Measurements from ENCODE around the gene EMB. TPM values are rescaled to one million over a fixed set of nuclear protein-coding genes. Genes with fewer than 3 reads are reported as not detected.
"Not testable (repeated sequence)": the region's sequence is repeated elsewhere in the genome, so short reads cannot be mapped to it uniquely, and the experiment has no call there.

EMB gene
- total and polyA plus RNA-seq, 2 experiments from 2014 or later = 24.6 to 40.0 TPM

DNA sequence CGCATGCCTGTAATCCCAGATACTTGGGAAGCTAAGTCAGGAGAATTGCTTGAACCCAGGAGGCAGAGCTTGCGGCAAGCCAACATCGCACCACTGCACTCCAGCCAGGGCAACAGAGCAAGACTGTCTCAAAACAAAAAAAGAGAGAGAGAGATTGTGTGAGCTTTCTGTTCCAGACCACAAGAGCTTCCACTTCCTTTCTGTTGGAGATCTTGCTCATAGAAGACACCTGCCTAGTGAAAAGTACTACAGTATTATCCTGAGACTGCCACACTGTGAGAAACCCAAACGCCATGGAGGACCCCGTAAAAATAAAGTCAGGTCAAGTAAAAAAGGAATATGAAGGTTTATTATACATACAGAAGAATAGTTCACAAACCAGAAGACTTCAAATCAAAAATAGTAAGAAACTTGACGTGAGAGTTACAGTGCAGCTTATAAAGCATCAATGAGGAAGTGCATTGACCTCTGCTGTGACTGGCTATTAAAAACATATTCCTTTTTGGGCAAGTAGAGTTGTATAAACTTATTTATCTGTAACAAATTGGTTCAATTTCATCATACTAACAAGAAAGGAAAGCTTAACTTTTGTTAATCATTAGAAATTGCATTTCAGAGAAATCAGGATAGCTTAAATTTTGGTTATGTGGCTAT lies 4.3 kb upstream of the EMB start:
- H3K4me3 Mint-ChIP-seq = no peak overlapping the region
- H3K27ac Mint-ChIP-seq = no peak overlapping the region
- no peaks in the 10 kb centered on the region for H3K27me3 ChIP-seq (ENCODE audit: insufficient read depth)
- H3K4me1 Mint-ChIP-seq = peaks cover 12% of the 10 kb centered on the region; the same call in 2 of the 3 replicates
- H3K36me3 Mint-ChIP-seq (ENCODE audit: low read depth) = no peaks in the 10 kb centered on the region; the same call in 2 of the 3 replicates
- H3K27me3 Mint-ChIP-seq (ENCODE audit: insufficient read depth, low read depth, poor library complexity) = peaks cover 6% of the 10 kb centered on the region
- peaks cover 3% of the 10 kb centered on the region; the same call in 1 of the 2 replicates for H3K9me2 ChIP-seq (ENCODE audit: insufficient read depth)
- H3K79me2 ChIP-seq (replicated peaks; ENCODE audit: insufficient read depth) = no peaks in the 10 kb centered on the region
- H2AFZ ChIP-seq = no peak overlapping the region
- peaks cover 10% of the 10 kb centered on the region for H3K9me3 Mint-ChIP-seq
- H3K4me1 ChIP-seq (ENCODE audit: insufficient read depth) = peaks cover 3% of the 10 kb centered on the region; the same call in 1 of the 2 replicates
- no peak overlapping the region for H3K4me3 ChIP-seq
- ATAC-seq = no peak
- H3F3A ChIP-seq (replicated peaks; ENCODE audit: low read depth) = no peaks in the 10 kb centered on the region
- TF ChIP-seq EZH2phosphoT487 (IDR thresholded peaks at IDR 0.05; ENCODE audit: unreplicated experiment) = no peak
- TF ChIP-seq, protein P1, sequence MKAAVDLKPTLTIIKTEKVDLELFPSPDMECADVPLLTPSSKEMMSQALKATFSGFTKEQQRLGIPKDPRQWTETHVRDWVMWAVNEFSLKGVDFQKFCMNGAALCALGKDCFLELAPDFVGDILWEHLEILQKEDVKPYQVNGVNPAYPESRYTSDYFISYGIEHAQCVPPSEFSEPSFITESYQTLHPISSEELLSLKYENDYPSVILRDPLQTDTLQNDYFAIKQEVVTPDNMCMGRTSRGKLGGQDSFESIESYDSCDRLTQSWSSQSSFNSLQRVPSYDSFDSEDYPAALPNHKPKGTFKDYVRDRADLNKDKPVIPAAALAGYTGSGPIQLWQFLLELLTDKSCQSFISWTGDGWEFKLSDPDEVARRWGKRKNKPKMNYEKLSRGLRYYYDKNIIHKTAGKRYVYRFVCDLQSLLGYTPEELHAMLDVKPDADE (IDR thresholded peaks at IDR 0.05) = no peak
- TF ChIP-seq STAT1 (IDR thresholded peaks at IDR 0.05; ENCODE audit: unreplicated experiment) = no peak
- TF ChIP-seq ZNF331 (CRISPR knock-in tag; IDR thresholded peaks at IDR 0.05; ENCODE audit: low read depth) = no peak
- no peak for TF ChIP-seq ZNF114 (CRISPR knock-in tag; IDR thresholded peaks at IDR 0.05)
- no peak for TF ChIP-seq POLR2AphosphoS5 (IDR thresholded peaks at IDR 0.05; ENCODE audit: low read depth)
- TF ChIP-seq, protein P2, sequence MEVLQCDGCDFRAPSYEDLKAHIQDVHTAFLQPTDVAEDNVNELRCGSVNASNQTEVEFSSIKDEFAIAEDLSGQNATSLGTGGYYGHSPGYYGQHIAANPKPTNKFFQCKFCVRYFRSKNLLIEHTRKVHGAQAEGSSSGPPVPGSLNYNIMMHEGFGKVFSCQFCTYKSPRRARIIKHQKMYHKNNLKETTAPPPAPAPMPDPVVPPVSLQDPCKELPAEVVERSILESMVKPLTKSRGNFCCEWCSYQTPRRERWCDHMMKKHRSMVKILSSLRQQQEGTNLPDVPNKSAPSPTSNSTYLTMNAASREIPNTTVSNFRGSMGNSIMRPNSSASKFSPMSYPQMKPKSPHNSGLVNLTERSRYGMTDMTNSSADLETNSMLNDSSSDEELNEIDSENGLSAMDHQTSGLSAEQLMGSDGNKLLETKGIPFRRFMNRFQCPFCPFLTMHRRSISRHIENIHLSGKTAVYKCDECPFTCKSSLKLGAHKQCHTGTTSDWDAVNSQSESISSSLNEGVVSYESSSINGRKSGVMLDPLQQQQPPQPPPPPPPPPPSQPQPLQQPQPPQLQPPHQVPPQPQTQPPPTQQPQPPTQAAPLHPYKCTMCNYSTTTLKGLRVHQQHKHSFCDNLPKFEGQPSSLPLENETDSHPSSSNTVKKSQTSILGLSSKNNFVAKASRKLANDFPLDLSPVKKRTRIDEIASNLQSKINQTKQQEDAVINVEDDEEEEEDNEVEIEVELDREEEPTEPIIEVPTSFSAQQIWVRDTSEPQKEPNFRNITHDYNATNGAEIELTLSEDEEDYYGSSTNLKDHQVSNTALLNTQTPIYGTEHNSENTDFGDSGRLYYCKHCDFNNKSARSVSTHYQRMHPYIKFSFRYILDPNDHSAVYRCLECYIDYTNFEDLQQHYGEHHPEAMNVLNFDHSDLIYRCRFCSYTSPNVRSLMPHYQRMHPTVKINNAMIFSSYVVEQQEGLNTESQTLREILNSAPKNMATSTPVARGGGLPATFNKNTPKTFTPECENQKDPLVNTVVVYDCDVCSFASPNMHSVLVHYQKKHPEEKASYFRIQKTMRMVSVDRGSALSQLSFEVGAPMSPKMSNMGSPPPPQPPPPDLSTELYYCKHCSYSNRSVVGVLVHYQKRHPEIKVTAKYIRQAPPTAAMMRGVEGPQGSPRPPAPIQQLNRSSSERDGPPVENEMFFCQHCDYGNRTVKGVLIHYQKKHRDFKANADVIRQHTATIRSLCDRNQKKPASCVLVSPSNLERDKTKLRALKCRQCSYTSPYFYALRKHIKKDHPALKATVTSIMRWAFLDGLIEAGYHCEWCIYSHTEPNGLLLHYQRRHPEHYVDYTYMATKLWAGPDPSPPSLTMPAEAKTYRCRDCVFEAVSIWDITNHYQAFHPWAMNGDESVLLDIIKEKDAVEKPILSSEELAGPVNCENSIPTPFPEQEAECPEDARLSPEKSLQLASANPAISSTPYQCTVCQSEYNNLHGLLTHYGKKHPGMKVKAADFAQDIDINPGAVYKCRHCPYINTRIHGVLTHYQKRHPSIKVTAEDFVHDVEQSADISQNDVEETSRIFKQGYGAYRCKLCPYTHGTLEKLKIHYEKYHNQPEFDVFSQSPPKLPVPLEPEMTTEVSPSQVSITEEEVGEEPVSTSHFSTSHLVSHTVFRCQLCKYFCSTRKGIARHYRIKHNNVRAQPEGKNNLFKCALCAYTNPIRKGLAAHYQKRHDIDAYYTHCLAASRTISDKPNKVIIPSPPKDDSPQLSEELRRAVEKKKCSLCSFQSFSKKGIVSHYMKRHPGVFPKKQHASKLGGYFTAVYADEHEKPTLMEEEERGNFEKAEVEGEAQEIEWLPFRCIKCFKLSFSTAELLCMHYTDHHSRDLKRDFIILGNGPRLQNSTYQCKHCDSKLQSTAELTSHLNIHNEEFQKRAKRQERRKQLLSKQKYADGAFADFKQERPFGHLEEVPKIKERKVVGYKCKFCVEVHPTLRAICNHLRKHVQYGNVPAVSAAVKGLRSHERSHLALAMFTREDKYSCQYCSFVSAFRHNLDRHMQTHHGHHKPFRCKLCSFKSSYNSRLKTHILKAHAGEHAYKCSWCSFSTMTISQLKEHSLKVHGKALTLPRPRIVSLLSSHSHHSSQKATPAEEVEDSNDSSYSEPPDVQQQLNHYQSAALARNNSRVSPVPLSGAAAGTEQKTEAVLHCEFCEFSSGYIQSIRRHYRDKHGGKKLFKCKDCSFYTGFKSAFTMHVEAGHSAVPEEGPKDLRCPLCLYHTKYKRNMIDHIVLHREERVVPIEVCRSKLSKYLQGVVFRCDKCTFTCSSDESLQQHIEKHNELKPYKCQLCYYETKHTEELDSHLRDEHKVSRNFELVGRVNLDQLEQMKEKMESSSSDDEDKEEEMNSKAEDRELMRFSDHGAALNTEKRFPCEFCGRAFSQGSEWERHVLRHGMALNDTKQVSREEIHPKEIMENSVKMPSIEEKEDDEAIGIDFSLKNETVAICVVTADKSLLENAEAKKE (CRISPR knock-in tag; IDR thresholded peaks at IDR 0.05) = no peak
- no peaks in the 10 kb centered on the region for H4K20me1 ChIP-seq (replicated peaks; ENCODE audit: insufficient read depth)
- no peak overlapping the region for H3K27ac ChIP-seq (ENCODE audit: low read depth)
- DNase-seq (ENCODE audit: low spot score) = no peak
- no peaks in the 10 kb centered on the region for H3K36me3 ChIP-seq (ENCODE audit: insufficient read depth)
- no peak overlapping the region for H3K4me2 ChIP-seq

DNA sequence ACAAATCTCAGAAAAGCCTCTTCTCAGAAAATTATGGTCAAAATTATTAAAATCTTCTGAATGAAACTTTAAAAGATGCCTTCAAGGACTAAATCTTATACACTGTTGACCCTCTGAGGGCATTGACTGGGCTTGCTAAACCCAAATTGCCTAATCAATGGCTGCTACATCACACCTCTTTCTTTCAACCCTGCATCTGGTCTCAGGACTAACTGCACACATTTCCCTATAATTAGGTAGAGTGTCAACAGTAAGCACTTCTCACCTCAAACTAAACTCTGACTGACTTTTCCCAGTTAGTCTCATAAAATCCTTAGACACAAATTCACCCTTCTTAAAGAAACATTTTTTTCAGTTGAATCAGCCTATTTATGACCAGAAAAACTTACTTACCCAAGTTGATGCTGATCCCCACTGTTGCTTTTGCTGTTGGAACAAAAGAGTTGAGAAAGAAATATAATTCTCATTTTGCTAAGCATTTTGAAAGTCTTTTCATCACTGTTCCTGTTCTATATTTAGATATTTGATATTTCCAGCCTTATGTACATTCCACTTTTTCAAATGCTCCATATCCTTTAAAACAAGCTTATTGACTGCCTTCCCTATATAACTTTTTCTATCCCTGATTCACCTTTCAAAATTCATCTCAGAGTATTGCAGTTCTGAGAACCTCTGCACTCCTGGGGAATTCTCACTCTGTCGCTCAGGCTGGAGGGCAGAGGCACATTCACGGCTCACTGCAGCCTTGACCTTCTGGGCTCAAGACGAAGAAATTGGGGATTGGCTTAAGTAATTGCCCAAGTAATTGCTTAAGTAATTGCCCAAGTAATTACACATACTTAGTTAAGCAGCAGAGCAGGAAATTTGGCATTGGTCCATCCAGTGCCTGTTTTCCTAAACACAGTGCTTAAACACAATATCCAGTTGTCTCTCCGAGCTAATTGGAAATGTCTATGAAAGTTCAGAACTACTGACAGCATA lies 1.8 kb upstream of the EMB start:
- H3K9me2 ChIP-seq (ENCODE audit: insufficient read depth); H4K20me1 ChIP-seq (replicated peaks; ENCODE audit: insufficient read depth); H3K79me2 ChIP-seq (replicated peaks; ENCODE audit: insufficient read depth); H3F3A ChIP-seq (replicated peaks; ENCODE audit: low read depth); H3K27me3 ChIP-seq (ENCODE audit: insufficient read depth); H3K27ac ChIP-seq (ENCODE audit: low read depth); H3K36me3 Mint-ChIP-seq (ENCODE audit: low read depth); H3K4me3 ChIP-seq; H3K9me3 Mint-ChIP-seq; H2AFZ ChIP-seq; ATAC-seq; H3K4me3 Mint-ChIP-seq; H3K4me2 ChIP-seq; H3K27ac Mint-ChIP-seq; H3K4me1 ChIP-seq (ENCODE audit: insufficient read depth); H3K36me3 ChIP-seq (ENCODE audit: insufficient read depth); H3K27me3 Mint-ChIP-seq (ENCODE audit: insufficient read depth, low read depth, poor library complexity); DNase-seq (ENCODE audit: low spot score): not testable (repeated sequence)
- peaks cover 17% of the 10 kb centered on the region; the same call in 2 of the 3 replicates for H3K4me1 Mint-ChIP-seq
